ENCODE measurements around the gene SEL1L2.

GRCh38 chr20:13856354-13856753 lies 134.1 kb downstream of the SEL1L2 start:
- TF ChIP-seq POLR2A (IDR thresholded peaks at IDR 0.05; ENCODE audit: low read length) (no peak), GATA1 (IDR thresholded peaks at IDR 0.05; ENCODE audit: low read depth, low read length) (no peak)

Data from erythroblast (primary cell).